GM19043 (cell line): ENCODE measurements around the gene CCDC186.

Experiments
- ATAC-seq: cut with Tn5 transposase; IDR thresholded peaks from one replicate; pipeline ENCODE4 v1.9.1; 2021; ENCODE audit warnings: low read depth; ENCODE audit not compliant: unreplicated experiment

CCDC186 gene

GRCh38 chr10:114073395-114074186 lies 100.4 kb downstream of the CCDC186 start:
- no peak for ATAC-seq

- no peak for ATAC-seq
These were observed 102.8 kb downstream of the CCDC186 start for GRCh38 chr10:114071178-114071577.
